Dendritic cell treated with granulocyte-macrophage colony-stimulating factor and Interleukin-4, amounts not matched to agents 40 ng/mL and 50 ng/mL, for 4 days (primary cell): Measurements from ENCODE around the gene SLC5A8.

Source experiments
- H3K27ac Mint-ChIP-seq: one replicate; pipeline ENCODE4 v1.8.0; 2022; ENCODE audit warnings: mild to moderate bottlenecking, mixed read lengths
- H3K27me3 Mint-ChIP-seq: one replicate; pipeline ENCODE4 v1.8.0; 2022; ENCODE audit warnings: mild to moderate bottlenecking, mixed read lengths
- H3K36me3 Mint-ChIP-seq: one replicate; pipeline ENCODE4 v1.8.0; 2022; ENCODE audit warnings: low read depth, mixed read lengths
- H3K4me1 Mint-ChIP-seq: one replicate; pipeline ENCODE4 v1.8.0; 2022; ENCODE audit warnings: low read depth, mixed read lengths
- H3K4me3 Mint-ChIP-seq: one replicate; pipeline ENCODE4 v1.8.0; 2022; ENCODE audit warnings: mild to moderate bottlenecking, moderate library complexity, mixed read lengths
- H3K9me3 Mint-ChIP-seq: one replicate; pipeline ENCODE4 v1.8.0; 2022; ENCODE audit warnings: mixed read lengths
- intact Hi-C: fragments of 100-400 bp; cut with micrococcal nuclease; formaldehyde crosslinking; loops from one replicate; pipeline ENCODE4 v1.15.0; 2022

The SLC5A8 gene

GRCh38 chr12:101116911-101117310 is 93.1 kb downstream of the SLC5A8 start:
- H3K4me1 Mint-ChIP-seq: no peaks in the 10 kb centered on the region

GRCh38 chr12:101115326-101115725 is 94.7 kb downstream of the SLC5A8 start:
- no peaks in the 10 kb centered on the region for H3K9me3 Mint-ChIP-seq
- H3K27ac Mint-ChIP-seq: no peak overlapping the region
- intact Hi-C loops: no loop called here
- H3K4me1 Mint-ChIP-seq: no peaks in the 10 kb centered on the region
- H3K4me3 Mint-ChIP-seq: no peak overlapping the region
- no peaks in the 10 kb centered on the region for H3K27me3 Mint-ChIP-seq
- no peaks in the 10 kb centered on the region for H3K36me3 Mint-ChIP-seq

More at GRCh38 chr12:101116911-101117310, 93.1 kb downstream of the SLC5A8 start:
- Mint-ChIP-seq H3K36me3 (no peaks in the 10 kb centered on the region), H3K4me3 (no peak overlapping the region), H3K27ac (no peak overlapping the region), H3K9me3 (no peaks in the 10 kb centered on the region), H3K27me3 (no peaks in the 10 kb centered on the region)
- intact Hi-C loops: no loop called here

DNA sequence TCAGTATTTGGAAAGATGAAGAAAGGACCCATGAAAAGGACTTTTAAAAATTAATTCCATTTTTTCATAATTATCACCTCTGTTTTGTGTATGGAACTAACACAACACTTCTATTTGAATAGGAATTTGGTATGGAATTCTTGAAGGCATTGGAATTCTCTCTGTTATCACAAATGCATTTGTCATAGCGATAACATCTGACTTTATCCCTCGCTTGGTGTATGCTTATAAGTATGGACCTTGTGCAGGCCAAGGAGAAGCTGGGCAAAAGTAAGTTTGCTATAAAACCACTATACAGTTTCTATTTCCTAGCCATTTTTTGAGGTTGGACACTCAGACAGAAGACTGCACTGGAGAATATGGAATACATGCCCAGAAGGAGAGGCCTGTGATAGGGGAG is 98.6 kb downstream of the SLC5A8 start:
- H3K9me3 Mint-ChIP-seq: no peaks in the 10 kb centered on the region
- no peaks in the 10 kb centered on the region for H3K4me1 Mint-ChIP-seq
- H3K27me3 Mint-ChIP-seq: no peaks in the 10 kb centered on the region
- no peaks in the 10 kb centered on the region for H3K36me3 Mint-ChIP-seq
- no peak overlapping the region for H3K4me3 Mint-ChIP-seq
- intact Hi-C loops: no loop called here
- no peak overlapping the region for H3K27ac Mint-ChIP-seq

- intact Hi-C loops: no loop called here
- Mint-ChIP-seq H3K27me3 (no peaks in the 10 kb centered on the region), H3K4me1 (no peaks in the 10 kb centered on the region)
These were observed 99.2 kb downstream of the SLC5A8 start for GRCh38 chr12:101110866-101111265.

GRCh38 chr12:101108130-101108529 is 101.9 kb downstream of the SLC5A8 start:
- intact Hi-C loops: no loop called here
- no peak overlapping the region for H3K4me3 Mint-ChIP-seq
- H3K27ac Mint-ChIP-seq: no peak overlapping the region
- no peaks in the 10 kb centered on the region for H3K9me3 Mint-ChIP-seq
- no peaks in the 10 kb centered on the region for H3K27me3 Mint-ChIP-seq
- no peaks in the 10 kb centered on the region for H3K36me3 Mint-ChIP-seq
- H3K4me1 Mint-ChIP-seq: no peaks in the 10 kb centered on the region

More at GRCh38 chr12:101110866-101111265, 99.2 kb downstream of the SLC5A8 start:
- no peaks in the 10 kb centered on the region for H3K9me3 Mint-ChIP-seq
- H3K36me3 Mint-ChIP-seq: no peaks in the 10 kb centered on the region
- no peak overlapping the region for H3K4me3 Mint-ChIP-seq
- H3K27ac Mint-ChIP-seq: no peak overlapping the region

DNA sequence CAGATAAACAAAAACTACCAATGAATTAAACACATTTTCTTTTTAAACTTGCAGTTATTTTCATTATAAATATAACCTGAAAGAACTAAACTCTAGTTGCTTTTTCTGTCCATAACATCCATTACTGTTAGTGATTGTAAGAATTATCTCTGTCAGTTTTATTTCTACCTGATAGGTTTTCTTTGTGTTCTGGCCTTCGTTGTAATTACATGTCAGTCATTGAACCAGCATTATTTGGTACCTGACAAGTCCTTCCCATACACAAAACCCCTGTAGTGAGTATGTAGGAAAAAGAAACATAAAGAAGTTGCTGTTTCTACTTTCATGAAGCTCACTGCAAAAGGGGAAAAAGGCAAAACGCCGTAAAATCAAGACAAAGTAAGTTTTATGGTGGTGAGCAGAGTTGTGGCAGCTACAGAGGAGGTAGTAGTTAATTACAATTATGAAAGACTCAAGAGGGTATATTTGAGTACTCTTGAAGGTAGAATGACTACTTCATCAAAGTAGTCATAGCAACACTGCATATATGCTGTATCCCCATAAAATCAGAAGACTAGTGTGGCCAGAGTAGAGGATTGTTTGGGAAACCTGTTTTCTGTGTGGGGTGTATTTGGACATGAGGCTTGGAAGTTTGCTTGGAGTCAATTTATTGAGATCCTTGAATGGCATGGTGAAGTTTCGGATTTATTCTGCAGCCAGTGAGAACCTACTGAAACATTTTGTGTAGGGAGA is 102.8 kb downstream of the SLC5A8 start:
- no peak overlapping the region for H3K27ac Mint-ChIP-seq
- no peaks in the 10 kb centered on the region for H3K4me1 Mint-ChIP-seq
- no peaks in the 10 kb centered on the region for H3K27me3 Mint-ChIP-seq
- intact Hi-C loops: no loop called here
- no peaks in the 10 kb centered on the region for H3K9me3 Mint-ChIP-seq
- H3K36me3 Mint-ChIP-seq: no peaks in the 10 kb centered on the region
- no peak overlapping the region for H3K4me3 Mint-ChIP-seq
